ENCODE measurements around the gene COL8A1. TPM values are rescaled to one million over a fixed set of nuclear protein-coding genes. Genes with fewer than 3 reads are reported as not detected.

Gene COL8A1
- total RNA-seq, 1 donor from 2014 or later, result 95.1 TPM

DNA sequence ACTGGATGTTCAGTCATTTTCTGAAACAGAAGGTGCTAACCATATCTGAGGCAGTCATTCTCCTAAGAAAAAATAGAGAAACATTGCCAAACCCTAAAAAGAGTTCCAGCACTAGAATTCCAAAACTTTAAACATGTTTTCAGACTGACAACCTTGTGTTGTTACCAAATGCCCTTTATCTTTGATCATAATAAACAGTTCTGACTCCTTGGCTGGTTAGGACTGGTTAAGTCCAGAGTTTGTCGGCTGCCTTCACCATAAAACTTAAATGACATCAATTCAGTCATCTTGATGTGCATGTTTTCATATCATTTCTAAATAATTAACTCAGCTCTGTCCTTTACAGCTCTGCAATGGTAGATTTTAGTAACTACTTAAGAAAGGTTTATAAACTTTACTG lies 68.0 kb downstream of the COL8A1 start:
- Histone ChIP-seq H3K36me3 (no peaks in the 10 kb centered on the region), H3K4me3 (no peak overlapping the region), H3K4me1 (no peaks in the 10 kb centered on the region), H3K9me3 (no peaks in the 10 kb centered on the region), H3K27me3 (no peaks in the 10 kb centered on the region), H3K27ac (peak overlapping the region; percentile 33)
- intact Hi-C loops (cut with DNase I), result no loop called here
- no peak for DNase-seq
- ATAC-seq, result no peak
- TF ChIP-seq, protein P1, sequence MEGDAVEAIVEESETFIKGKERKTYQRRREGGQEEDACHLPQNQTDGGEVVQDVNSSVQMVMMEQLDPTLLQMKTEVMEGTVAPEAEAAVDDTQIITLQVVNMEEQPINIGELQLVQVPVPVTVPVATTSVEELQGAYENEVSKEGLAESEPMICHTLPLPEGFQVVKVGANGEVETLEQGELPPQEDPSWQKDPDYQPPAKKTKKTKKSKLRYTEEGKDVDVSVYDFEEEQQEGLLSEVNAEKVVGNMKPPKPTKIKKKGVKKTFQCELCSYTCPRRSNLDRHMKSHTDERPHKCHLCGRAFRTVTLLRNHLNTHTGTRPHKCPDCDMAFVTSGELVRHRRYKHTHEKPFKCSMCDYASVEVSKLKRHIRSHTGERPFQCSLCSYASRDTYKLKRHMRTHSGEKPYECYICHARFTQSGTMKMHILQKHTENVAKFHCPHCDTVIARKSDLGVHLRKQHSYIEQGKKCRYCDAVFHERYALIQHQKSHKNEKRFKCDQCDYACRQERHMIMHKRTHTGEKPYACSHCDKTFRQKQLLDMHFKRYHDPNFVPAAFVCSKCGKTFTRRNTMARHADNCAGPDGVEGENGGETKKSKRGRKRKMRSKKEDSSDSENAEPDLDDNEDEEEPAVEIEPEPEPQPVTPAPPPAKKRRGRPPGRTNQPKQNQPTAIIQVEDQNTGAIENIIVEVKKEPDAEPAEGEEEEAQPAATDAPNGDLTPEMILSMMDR (IDR thresholded peaks at IDR 0.05), result no peak

DNA sequence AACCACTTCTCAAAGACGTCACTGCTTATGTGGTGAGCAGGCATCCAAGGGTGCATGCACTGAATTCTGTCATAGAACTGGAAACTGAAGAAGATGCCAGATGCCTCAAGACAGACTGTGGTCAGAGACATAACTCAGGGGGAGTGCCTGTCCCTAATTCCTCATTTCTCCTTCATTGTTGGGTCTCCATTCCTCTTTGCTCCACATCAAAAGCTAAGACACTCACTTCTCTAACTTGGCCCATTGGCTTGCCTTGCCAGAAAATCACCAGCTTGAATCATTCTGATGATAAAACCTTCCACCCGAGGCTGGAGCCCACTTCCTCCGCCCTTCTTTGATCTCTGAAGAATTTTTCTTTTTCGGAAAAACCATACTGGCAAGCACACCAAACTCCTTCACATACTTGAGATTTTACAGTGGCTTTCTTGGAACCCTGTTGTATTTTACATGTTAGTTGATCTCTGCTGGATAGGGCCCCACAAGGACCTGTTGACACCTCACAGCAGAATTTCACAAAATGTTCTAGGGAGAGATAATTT lies 69.9 kb downstream of the COL8A1 start:
- ATAC-seq, result peak; percentile 37

DNA sequence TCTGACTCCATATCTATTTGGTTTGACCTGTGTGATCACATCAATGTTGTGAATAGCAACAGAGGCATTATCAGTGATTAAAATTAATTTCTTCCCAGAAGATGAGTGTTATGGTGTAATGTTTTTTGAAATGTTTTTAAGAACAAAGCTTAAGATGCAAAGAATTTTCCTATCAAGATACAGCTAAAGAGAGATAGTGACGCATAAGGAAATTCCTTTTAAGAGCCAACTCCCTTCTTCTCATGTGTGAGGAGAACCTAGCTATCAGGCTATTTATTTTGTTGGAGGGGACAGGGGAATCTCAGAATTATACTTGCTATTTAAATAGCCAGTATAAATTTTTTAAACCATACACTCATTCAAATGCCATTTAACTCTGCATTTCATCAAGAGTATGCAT lies 71.3 kb downstream of the COL8A1 start:
- intact Hi-C loops (cut with DNase I), result no loop called here
- ATAC-seq, result no peak
- H3K4me3 ChIP-seq, result no peak overlapping the region
- no peaks in the 10 kb centered on the region for H3K4me1 ChIP-seq
- TF ChIP-seq, protein P1 (IDR thresholded peaks at IDR 0.05), result no peak
- H3K9me3 ChIP-seq, result no peaks in the 10 kb centered on the region
- no peak overlapping the region for H3K27ac ChIP-seq
- H3K27me3 ChIP-seq, result no peaks in the 10 kb centered on the region
- DNase-seq, result no peak
- no peaks in the 10 kb centered on the region for H3K36me3 ChIP-seq

More for the DNA sequence above, 69.9 kb downstream of the COL8A1 start:
- intact Hi-C loops (cut with DNase I), result no loop called here
- no peak overlapping the region for H3K4me3 ChIP-seq
- H3K27me3 ChIP-seq, result no peaks in the 10 kb centered on the region
- H3K36me3 ChIP-seq, result no peaks in the 10 kb centered on the region
- H3K4me1 ChIP-seq, result no peaks in the 10 kb centered on the region
- no peak for DNase-seq
- no peak overlapping the region for H3K27ac ChIP-seq
- H3K9me3 ChIP-seq, result no peaks in the 10 kb centered on the region
- TF ChIP-seq, protein P1 (IDR thresholded peaks at IDR 0.05), result no peak

DNA sequence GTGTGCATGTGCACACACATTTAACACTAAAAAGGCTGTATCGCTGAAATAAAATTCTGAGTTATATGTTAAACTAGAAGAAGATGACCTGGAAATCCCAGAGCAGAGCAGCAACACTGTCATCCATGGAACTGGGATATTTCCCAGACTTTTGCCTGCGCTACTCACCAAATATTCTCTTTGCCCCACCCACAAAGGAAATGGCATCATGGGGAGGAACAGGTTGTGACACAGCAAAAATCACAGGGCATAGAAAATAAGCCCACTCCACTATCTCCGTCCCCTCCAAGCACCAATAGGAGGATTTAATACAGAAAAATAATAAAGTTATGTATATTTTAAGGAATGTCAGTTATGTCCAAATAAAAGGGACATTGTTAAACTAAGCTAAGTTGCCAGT lies 71.7 kb downstream of the COL8A1 start:
- ATAC-seq (no peak), DNase-seq (no peak)
- intact Hi-C loops (cut with DNase I), result no loop called here
- H3K4me3 ChIP-seq, result no peak overlapping the region
- TF ChIP-seq, protein P1 (IDR thresholded peaks at IDR 0.05), result no peak
- no peaks in the 10 kb centered on the region for H3K9me3 ChIP-seq
- H3K4me1 ChIP-seq, result no peaks in the 10 kb centered on the region
- no peaks in the 10 kb centered on the region for H3K27me3 ChIP-seq
- no peak overlapping the region for H3K27ac ChIP-seq
- no peaks in the 10 kb centered on the region for H3K36me3 ChIP-seq

DNA sequence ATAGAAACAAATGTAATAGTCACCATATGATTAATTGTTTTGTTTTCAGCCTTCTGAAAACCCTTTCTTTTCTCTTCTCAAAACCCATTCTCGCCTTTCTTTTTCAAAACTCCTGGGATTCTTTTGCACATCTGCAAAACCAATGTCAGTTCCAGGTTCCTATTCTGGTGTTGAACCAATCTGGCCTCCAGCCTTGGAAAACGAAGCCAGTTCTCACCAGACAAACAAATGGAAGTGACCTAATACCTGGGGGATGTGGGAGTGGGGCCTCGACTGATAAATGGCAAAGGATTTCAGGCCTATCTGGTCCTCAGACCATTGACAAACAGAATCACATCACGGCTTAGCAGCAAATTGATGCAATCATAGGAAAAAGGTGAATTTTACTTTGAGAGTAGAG lies 73.0 kb downstream of the COL8A1 start:
- H3K4me1 ChIP-seq, result no peaks in the 10 kb centered on the region
- H3K4me3 ChIP-seq, result no peak overlapping the region
- TF ChIP-seq, protein P1 (IDR thresholded peaks at IDR 0.05), result no peak
- no peaks in the 10 kb centered on the region for H3K36me3 ChIP-seq
- DNase-seq, result no peak
- ATAC-seq, result no peak
- no peak overlapping the region for H3K27ac ChIP-seq
- no peaks in the 10 kb centered on the region for H3K9me3 ChIP-seq
- H3K27me3 ChIP-seq, result no peaks in the 10 kb centered on the region
- intact Hi-C loops (cut with DNase I), result no loop called here
